ENCODE results near the gene PI4KB.

The PI4KB gene

DNA sequence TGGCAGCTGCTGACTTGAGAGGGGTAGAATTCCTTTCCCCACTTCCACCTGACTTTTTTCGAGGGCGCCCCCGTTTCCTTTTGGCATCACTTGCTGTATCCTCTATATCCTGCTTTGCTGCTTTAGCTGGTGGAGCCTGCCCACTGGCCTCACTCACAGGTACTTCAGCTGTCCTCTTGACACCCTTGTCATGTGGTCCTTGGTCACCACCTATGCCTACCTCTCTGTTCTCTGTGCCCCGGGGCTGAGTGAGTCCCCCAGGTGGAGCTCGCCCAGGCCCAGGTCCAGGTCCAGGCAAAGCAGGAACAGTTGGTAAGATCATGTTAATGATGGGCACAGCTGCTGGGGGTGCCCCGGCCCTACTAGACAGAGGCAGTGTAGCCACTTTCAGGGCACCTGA, 15.4 kb upstream of the PI4KB start:
- TF ChIP-seq, protein P1, sequence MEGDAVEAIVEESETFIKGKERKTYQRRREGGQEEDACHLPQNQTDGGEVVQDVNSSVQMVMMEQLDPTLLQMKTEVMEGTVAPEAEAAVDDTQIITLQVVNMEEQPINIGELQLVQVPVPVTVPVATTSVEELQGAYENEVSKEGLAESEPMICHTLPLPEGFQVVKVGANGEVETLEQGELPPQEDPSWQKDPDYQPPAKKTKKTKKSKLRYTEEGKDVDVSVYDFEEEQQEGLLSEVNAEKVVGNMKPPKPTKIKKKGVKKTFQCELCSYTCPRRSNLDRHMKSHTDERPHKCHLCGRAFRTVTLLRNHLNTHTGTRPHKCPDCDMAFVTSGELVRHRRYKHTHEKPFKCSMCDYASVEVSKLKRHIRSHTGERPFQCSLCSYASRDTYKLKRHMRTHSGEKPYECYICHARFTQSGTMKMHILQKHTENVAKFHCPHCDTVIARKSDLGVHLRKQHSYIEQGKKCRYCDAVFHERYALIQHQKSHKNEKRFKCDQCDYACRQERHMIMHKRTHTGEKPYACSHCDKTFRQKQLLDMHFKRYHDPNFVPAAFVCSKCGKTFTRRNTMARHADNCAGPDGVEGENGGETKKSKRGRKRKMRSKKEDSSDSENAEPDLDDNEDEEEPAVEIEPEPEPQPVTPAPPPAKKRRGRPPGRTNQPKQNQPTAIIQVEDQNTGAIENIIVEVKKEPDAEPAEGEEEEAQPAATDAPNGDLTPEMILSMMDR (conservative IDR thresholded peaks at IDR 0.05), result no peak
- 0 out of 2 replicates have a peak overlapping the region, but pooled peaks have one; percentile 6 for H3K27ac ChIP-seq

DNA sequence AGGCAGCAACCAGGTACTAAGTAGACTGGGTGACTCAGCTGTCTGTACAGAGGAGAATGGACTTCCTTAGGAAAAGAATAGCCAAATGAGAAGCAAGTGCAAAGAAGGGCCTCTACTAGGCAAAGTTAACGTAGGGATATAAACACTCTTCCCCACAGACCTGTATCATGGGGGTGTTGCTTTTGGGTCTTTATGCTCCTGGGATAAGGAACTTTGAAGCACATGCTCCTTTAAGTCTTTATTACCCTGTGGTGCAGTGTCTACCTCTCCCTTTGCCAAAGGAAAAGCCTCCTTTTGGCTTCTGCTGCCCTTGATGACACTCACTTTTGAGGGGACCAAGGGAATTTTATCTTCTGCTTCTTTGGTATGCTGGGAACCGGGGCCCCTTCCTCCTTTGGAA, 14.8 kb upstream of the PI4KB start:
- 0 out of 2 replicates have a peak overlapping the region, but pooled peaks have one; percentile 6 for H3K27ac ChIP-seq
- TF ChIP-seq, protein P1 (conservative IDR thresholded peaks at IDR 0.05), result no peak

DNA sequence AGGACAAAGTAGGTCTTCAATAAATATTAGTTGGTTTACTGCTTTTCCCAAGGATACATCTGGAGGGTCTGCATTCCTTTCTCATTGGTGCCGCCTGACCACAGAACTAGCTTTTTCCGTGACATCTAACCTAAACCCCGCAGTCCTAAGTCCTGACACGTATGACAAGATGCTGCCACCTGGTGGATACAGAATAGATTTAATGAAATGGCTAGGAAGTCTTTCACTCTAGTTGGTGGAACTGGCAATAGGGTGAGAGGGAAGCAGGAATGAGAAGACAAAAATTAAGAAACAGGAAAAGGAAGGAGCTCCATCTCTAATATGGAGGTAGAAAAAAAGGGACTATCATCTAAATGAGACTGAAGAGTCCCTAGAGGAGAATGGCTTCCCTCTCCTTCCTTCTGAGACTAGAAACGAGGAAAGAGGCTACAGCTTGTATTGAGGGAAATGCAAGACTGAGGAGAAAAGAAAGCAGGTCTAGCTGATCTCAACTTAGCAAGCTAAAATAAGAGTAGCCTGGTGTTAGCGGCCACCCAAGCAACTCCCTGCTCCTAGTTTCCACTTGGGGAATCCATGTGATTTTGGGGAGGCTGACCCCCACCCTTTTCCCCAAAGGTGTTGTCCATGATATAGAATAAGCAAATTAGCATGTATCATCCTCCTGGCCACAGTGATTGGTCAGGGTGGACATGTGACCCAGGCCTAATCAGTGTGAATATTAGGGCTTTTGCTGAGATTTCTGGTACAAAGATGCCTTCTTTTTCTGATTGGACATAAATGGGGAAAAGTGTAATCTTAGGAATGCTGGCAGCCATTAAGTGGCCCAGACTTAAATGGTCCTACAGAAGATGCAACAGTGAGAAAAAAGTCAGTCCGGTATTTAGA, 13.9 kb upstream of the PI4KB start:
- TF ChIP-seq, protein P1 (conservative IDR thresholded peaks at IDR 0.05), result peak; percentile 88
- H3K27ac ChIP-seq, result peak overlapping the region; percentile 24; the same call in 1 of the 2 replicates

DNA sequence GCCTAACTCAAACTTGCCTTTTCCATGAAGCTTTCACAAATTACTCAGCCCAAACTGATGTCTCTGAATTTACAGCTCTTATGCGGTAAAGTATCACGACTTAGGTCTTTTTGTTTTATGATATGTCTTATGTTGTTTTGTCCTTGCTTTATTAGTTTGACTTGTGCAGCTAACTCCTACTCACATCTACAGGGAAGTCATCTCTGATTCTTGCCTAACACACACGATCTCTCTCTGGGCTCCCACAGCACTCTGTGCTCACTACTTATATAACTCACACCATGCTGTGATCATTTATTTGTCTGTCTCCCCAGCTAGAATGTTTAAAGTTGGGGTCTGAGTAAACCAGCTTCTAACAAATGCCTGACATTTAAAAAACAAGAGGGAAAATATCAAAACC, 9.3 kb upstream of the PI4KB start:
- H3K27ac ChIP-seq, result no peak overlapping the region
- TF ChIP-seq, protein P1 (conservative IDR thresholded peaks at IDR 0.05), result no peak

DNA sequence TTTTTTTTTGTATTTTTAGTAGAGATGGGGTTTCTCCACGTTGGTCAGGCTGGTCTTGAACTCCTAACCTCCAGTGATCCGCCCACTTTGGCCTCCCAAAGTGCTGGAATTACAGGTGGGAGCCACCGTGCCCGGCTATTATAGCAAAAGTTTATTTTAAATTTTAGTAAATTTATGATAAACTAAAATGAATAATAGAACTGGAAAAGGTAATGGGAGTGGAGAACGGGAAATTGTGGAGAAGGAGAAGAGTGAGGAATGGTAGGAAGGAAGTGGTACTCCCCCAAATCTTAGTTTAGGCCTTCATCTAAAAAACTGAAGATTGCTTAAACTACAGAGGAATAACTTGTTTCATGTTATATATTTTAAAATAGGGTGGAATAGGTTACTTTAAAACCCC, 7.6 kb upstream of the PI4KB start:
- no peak overlapping the region for H3K27ac ChIP-seq
- TF ChIP-seq, protein P1 (conservative IDR thresholded peaks at IDR 0.05), result no peak

DNA sequence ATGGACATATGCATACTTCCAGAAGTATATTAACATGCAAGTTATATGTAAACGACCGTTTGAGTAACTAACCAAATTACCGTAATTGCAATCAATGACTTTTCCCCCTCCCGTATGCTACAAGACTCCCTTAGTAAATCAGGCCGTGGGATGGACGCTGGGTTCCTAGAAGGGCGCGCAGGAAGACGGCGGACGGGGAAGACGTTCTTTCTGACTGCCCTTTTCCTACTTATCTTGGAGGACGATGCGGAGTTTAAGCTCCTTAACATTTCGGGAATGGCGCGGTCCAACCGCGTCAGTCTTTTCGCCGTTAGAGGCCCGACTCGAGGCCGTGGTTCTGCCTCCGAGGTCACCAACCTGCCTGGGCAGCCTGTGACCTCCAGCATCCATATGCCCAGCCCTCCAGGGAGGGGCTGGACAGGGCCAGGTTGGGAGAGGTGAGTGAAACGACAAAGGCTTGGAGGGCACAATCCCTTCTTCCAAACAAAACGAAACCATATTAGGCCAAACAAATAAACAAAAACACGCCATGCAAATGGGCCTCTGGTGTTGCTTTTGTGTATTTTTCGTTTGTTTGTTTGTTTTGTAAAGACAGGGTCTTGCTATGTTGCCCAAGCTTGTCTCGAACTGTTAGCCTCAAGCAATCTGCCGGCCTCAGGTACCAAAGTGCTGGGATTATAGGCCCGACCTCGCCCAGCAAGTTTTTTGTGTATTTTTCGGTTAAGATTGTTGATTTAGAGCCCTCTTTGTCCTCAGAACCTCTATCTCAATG, 873 bp upstream of the PI4KB start:
- TF ChIP-seq, protein P1 (conservative IDR thresholded peaks at IDR 0.05), result no peak

DNA sequence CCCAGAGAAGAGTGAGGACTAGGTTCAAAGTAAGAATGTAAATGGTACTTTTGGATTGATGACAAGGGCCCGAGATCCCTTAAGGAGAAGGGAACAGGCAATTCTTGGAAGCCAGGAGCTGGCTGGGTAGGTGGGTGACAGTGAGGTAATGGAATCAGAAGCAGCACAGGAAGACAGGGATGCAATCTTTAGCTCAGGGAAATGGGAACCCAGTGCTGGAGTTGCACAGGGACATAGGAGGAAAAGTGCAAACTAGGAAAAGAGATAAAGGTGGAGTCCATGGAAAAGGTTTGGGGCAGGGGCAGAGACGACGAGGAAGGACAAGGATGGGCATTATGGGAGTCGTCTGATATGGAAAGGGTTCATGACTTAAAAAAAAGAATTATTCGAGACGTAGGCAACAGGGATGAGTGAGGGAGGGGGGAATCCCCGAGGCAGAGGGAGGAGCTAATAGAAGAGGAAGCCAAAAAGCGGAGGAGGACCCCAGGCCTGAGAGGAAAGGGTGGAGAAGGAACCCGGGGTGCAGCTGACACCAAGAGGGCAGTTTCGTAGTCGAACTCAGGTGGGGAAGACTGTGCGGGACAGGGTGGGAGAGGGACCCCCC, 495 bp downstream of the PI4KB start:
- peak overlapping the region; percentile 98 for H3K27ac ChIP-seq
- TF ChIP-seq, protein P1 (conservative IDR thresholded peaks at IDR 0.05), result no peak

More for the DNA sequence above, 873 bp upstream of the PI4KB start:
- H3K27ac ChIP-seq, result peak overlapping the region; percentile 98
